ENCODE measurements around the gene PRG2.
"Not testable (repeated sequence)": the region's sequence is repeated elsewhere in the genome, so short reads cannot be mapped to it uniquely, and the experiment has no call there.

GRCh38 chr11:57403003-57403801, 12.8 kb upstream of the PRG2 start:
- TF ChIP-seq ZFP36 (IDR thresholded peaks at IDR 0.05; ENCODE audit: borderline replicate concordance, partially characterized antibody); HOXA7 (CRISPR knock-in tag; IDR thresholded peaks at IDR 0.05); MYC (IDR thresholded peaks at IDR 0.05; ENCODE audit: borderline replicate concordance, low read length); RCOR1 (IDR thresholded peaks at IDR 0.05; ENCODE audit: low read depth, low read length); JUNB (IDR thresholded peaks at IDR 0.05); POLR2A (IDR thresholded peaks at IDR 0.05; ENCODE audit: low read length); EP300 (IDR thresholded peaks at IDR 0.05); ZNF302 (CRISPR knock-in tag; IDR thresholded peaks at IDR 0.05); NR3C1 (IDR thresholded peaks at IDR 0.05); MAFK (IDR thresholded peaks at IDR 0.05; ENCODE audit: partially characterized antibody): not testable (repeated sequence)
- TF ChIP-seq, protein P1, sequence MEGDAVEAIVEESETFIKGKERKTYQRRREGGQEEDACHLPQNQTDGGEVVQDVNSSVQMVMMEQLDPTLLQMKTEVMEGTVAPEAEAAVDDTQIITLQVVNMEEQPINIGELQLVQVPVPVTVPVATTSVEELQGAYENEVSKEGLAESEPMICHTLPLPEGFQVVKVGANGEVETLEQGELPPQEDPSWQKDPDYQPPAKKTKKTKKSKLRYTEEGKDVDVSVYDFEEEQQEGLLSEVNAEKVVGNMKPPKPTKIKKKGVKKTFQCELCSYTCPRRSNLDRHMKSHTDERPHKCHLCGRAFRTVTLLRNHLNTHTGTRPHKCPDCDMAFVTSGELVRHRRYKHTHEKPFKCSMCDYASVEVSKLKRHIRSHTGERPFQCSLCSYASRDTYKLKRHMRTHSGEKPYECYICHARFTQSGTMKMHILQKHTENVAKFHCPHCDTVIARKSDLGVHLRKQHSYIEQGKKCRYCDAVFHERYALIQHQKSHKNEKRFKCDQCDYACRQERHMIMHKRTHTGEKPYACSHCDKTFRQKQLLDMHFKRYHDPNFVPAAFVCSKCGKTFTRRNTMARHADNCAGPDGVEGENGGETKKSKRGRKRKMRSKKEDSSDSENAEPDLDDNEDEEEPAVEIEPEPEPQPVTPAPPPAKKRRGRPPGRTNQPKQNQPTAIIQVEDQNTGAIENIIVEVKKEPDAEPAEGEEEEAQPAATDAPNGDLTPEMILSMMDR (IDR thresholded peaks at IDR 0.05): not testable (repeated sequence)
- TF ChIP-seq, protein P2, sequence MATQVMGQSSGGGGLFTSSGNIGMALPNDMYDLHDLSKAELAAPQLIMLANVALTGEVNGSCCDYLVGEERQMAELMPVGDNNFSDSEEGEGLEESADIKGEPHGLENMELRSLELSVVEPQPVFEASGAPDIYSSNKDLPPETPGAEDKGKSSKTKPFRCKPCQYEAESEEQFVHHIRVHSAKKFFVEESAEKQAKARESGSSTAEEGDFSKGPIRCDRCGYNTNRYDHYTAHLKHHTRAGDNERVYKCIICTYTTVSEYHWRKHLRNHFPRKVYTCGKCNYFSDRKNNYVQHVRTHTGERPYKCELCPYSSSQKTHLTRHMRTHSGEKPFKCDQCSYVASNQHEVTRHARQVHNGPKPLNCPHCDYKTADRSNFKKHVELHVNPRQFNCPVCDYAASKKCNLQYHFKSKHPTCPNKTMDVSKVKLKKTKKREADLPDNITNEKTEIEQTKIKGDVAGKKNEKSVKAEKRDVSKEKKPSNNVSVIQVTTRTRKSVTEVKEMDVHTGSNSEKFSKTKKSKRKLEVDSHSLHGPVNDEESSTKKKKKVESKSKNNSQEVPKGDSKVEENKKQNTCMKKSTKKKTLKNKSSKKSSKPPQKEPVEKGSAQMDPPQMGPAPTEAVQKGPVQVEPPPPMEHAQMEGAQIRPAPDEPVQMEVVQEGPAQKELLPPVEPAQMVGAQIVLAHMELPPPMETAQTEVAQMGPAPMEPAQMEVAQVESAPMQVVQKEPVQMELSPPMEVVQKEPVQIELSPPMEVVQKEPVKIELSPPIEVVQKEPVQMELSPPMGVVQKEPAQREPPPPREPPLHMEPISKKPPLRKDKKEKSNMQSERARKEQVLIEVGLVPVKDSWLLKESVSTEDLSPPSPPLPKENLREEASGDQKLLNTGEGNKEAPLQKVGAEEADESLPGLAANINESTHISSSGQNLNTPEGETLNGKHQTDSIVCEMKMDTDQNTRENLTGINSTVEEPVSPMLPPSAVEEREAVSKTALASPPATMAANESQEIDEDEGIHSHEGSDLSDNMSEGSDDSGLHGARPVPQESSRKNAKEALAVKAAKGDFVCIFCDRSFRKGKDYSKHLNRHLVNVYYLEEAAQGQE (IDR thresholded peaks at IDR 0.05): not testable (repeated sequence)

Measured in A549 (cell line).